Measurements from ENCODE around the gene MECR.

The MECR gene

DNA sequence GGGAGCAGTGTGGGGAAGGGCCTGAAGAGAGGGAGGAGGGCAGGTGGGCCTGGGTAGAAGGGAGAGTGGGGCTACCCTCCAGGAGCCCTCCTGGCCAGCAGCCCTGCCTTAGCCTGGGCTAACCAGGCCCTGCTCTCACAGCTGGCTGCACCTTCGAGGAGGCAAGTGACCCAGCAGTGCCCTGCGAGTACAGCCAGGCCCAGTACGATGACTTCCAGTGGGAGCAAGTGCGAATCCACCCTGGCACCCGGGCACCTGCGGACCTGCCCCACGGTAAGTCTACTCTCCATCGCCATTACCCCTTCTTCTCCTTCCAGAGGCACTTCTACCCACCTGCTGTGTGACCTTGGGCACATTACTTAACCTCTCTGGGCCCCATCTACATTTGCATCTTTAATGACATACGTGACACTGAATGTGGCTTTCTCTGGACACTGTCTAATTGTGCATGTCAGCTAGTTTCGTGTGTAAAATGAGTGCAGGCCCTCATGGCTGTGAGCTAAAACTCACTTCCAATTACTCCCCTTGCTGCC is 24.5 kb upstream of the MECR start:
- DNase-seq, result no peak

- no peak for DNase-seq
These were observed 23.6 kb upstream of the MECR start for GRCh38 chr1:29254346-29254745.

DNA sequence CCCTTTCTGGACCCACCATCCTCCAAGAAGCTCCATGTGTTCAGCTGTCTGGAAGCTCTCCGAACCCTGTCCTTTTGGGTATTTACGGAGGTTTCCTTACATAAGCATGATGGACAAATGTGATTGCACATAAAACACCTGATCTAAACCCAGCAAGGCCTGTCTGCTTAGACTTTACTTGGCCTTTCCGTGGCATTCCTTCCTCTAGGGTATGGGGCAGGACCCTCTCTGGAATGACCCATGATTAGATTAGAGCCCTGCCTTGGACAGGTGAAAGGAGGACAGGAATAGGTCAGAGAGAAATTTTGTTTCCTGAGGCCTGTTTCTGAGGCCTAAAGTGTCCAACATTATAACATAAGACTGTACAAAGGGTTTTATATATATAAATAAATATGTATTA is 22.4 kb upstream of the MECR start:
- DNase-seq, result no peak

- DNase-seq, result no peak
These were observed 20.7 kb upstream of the MECR start for GRCh38 chr1:29251164-29252124.

GRCh38 chr1:29249951-29250581 is 19.3 kb upstream of the MECR start:
- DNase-seq, result no peak

- no peak for DNase-seq
These were observed 18.5 kb upstream of the MECR start for GRCh38 chr1:29249170-29249691.

GRCh38 chr1:29248409-29248808 is 17.7 kb upstream of the MECR start:
- no peak for DNase-seq

DNA sequence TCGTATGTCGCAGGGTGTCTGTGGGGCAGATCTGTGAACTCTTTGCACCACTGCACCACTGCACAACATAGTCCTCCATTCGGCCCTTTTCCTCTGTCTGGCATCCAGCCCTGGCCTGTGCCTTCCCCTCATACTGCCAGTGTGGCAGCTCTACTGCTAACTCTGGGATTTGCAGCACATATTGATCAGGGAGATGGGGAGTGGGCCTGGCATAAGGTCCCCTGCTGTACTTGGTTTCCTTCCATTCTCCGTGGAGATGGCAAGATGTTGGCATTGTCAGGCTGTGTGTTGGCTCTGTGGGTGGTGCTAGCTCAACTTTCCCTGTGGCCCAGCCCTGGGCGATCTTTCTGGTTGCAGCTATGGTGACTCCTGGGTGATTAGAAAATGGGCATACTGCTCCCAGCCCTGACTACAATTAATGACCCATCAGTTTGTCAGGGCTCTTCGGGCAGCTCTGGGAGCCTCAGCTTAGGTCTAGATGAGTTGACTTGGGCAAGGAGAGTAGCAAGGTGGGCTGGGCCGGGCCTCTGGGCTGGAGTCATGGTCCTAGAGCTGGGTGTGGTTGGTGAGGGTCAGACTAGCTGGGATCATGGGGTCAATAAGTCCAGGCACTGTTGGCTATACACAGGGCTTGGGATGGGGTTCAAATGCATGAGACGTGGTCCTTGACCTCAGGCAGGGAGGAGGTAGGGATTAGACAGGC is 17.0 kb upstream of the MECR start:
- no peak for DNase-seq

DNA sequence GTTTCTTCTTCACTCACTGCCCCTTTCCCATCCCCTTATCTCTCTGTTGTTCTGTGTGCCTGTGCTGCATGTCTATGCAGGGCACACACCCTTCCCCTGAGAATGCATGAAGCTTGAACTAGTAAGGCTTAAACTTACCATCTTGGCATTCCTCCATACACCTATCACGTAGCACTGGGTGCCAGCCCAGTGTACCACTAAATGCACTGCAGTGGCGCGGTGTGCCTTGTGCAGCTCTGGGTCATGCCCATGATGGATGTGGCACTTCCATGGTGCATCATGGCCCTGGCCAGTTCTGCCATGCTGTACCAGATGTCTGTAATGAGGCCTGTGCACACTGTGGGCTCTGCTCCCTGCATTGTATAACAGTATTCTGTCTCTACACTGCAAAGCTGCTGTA is 16.3 kb upstream of the MECR start:
- DNase-seq, result no peak

- DNase-seq, result no peak
These were observed 15.1 kb upstream of the MECR start for GRCh38 chr1:29245876-29246275.

- no peak for DNase-seq
These were observed 14.5 kb upstream of the MECR start for GRCh38 chr1:29245261-29245660.

GRCh38 chr1:29243871-29244200 is 13.1 kb upstream of the MECR start:
- DNase-seq, result no peak

DNA sequence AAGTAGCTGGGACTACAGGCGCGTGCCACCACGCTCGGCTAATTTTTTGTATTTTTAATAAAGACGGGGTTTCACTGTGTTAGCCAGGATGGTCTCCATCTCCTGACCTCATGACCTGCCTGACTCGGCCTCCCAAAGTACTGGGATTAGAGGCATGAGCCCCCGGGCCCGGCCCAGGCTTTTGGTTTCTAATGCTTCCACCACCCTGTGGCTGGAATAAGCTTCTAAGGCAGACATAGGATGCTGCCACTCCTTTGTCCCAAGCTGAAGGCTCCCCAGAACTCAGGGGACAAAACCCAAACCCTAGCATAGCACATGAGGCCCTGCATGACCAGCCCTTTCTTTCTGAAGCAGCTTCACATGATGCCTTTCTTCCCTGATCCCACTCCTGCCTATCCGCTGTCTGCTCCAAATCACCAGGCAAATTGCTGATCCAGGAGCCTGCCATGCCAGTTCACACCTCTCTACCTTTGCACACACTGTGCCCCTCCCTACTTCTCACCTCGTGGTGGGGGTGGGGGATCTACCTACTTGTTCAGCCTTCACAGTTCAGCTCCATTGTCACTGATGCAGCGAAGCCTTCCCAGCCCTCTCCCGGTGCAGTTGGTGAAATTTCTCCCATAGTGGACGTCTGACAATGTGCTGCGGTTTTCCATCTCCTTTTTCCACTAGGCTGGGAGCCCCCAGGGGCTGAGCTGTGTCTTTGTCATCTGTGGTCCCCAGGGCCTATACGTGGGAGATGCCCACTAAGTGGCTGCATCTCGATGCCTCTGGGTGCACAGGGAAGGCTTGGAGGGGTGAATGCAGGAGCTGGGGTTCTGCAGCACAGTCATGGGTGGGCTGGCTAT is 12.5 kb upstream of the MECR start:
- DNase-seq, result no peak

DNA sequence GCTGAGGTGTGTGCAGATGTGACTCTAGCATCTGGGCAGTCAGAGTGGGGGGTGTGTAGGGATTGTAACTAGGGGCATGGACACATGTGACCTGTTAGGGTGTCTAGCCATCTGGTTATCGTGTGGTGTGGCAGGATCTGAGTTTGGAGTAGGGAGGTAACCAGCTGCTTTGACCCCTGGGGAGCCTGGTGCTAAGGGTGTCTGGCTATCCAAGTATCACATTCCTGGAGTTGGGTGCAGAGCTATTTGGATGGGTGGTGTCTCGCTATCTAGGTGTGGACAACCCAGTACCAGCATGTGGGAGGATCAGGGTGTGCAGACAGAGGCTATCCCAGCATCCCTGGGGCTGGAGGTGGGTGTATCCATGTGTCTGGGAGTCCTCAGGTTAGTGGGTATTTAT is 10.3 kb upstream of the MECR start:
- no peak for DNase-seq

DNA sequence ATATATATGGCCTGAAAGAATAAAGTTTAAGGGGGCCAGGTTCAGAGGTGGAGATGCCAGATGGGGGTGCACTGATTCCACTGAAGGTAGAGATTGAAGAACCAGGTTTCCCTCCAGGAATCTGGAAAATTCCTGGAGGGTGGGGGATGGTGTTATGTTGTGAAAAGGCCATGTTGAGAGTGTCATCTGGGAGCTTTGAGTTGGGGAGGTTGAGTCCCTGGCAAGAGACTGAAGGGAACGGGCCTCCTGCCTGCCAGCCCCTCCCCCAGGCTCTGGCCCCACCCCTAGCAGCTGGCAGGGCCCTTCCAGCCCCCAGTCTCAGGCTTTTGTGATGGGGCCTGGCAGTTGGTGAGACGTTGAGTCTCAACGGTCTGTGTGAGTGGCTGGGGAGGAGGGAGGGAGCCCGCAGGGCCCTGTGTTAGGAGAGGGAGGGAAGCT is 9.7 kb upstream of the MECR start:
- no peak for DNase-seq

DNA sequence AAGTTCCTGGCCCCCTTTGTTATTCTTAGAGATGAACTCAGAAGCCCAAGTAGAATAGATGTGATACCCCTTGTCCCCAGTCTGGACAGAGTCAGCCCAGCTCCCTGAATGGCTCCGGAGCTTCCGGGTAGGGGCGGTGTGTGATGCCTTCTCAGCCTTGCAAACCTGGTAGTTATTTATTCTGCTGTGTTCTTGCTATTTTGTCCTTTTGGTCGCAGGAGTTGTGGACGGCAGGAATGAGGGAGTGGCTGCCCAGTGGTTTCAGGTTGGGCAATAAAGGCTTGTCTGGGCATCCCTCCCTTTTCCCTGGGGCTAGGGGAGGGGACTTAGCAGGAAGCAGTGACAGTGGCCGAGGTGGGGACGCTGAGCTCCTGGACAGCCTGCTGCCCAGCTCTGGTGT is 8.4 kb upstream of the MECR start:
- DNase-seq, result no peak

DNA sequence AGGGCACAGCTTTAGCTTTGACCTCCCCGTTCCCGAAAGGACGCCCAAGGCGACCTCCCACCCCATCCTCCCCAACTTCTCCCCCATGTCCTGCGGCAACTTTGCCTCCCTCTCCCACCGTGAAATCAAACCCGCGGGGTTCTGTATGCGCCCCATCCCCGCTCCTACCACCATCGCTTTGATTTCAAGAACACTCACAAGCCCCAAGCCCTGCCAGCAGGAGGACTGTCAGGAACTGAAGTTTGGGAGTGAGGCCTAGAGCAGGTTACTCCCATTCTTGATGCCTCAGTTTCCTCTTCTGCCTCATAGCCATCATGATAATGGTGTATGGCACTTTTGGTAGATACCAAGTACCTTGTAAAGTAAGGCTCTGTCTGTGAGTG is 7.9 kb upstream of the MECR start:
- no peak for DNase-seq

DNA sequence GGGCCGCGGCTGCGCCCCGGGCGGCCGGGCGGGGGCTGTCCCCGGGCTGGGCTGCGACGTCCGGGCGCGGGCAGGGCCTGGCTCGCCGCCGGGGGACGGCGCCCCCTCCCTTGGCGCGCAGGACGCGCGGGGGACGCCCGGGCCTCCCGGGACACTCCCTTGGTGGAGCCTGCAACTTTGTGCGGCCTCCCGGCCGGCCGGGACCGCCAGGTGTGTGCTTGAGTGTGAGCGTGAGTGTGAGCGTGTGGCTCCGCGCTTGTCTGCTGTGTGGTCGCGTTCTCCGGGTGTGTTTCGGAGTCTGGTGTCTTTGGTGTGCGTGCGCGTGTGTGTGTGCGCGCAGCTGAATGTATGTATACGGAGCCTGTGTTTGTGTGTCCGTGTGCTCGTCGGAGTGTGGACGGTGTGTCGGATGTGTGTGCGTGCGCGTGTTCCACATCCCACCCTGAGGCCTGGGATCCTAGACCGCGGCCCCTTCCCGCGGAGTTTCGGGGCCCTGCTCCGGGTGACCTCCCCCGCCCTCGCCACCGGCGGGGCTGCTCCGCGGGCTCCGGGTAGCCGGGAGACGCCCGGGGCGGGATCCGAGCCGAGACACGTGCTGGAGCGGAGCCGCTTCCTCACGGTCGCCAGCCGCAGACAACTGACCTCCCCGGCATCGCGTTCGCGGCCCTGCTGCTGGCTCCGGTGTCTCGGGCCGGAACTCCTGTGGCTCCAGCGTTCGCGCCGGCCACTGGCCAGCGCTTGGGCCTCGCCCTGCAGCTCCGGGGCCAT is 7.3 kb upstream of the MECR start:
- no peak for DNase-seq

- DNase-seq, result no peak
These were observed 6.5 kb upstream of the MECR start for GRCh38 chr1:29237129-29237821.

- DNase-seq, result no peak
These were observed 6.0 kb upstream of the MECR start for GRCh38 chr1:29236712-29237128.
